MCF 10A (cell line): ENCODE measurements around the gene ACSL5. TPM values are rescaled to one million over a fixed set of nuclear protein-coding genes. Genes with fewer than 3 reads are reported as not detected.

Source experiments
- BruUV-seq: library from RNA; stranded (reverse); fragments of 400-500 nt; replicated peaks from 2 replicates; lab custom pipeline; 2021; lab: Mats Ljungman, UMichigan
- CTCF ChIA-PET: fragments of 300-600 bp; sonication (Branson Sonifier 250); formaldehyde crosslinking; extraction: SDS; loops from one replicate; lab custom pipeline; 2021; ENCODE audit warnings: antibody characterized with exemption, inconsistent platforms; lab: Yijun Ruan, JAX
- POLR2A ChIA-PET: fragments of 300-600, 350-650 bp; sonication (Branson Sonifier 250); formaldehyde crosslinking; extraction: SDS; loops from one replicate; lab custom pipeline; 2020; ENCODE audit warnings: antibody characterized with exemption, inconsistent platforms; lab: Yijun Ruan, JAX
- DNase-seq: peaks from one replicate; pipeline ENCODE4 v3.0.0-alpha.2; 2018; ENCODE audit not compliant: unreplicated experiment
- H3K27ac Mint-ChIP-seq: one replicate; pipeline ENCODE4 v1.8.0; 2022; ENCODE audit warnings: mild to moderate bottlenecking, low read depth, mixed read lengths; ENCODE audit not compliant: unreplicated experiment
- H3K27me3 Mint-ChIP-seq: one replicate; pipeline ENCODE4 v1.8.0; 2022; ENCODE audit warnings: mixed read lengths; ENCODE audit not compliant: insufficient read depth, unreplicated experiment
- H3K36me3 Mint-ChIP-seq: one replicate; pipeline ENCODE4 v1.8.0; 2022; ENCODE audit warnings: mild to moderate bottlenecking, moderate library complexity, mixed read lengths; ENCODE audit not compliant: insufficient read depth, unreplicated experiment
- H3K4me1 Mint-ChIP-seq: one replicate; pipeline ENCODE4 v1.8.0; 2022; ENCODE audit warnings: mixed read lengths; ENCODE audit not compliant: insufficient read depth, unreplicated experiment
- H3K4me3 Mint-ChIP-seq: one replicate; pipeline ENCODE4 v1.8.0; 2022; ENCODE audit warnings: mild to moderate bottlenecking, moderate library complexity, mixed read lengths; ENCODE audit not compliant: unreplicated experiment
- H3K9me3 Mint-ChIP-seq: one replicate; pipeline ENCODE4 v1.8.0; 2022; ENCODE audit warnings: mixed read lengths; ENCODE audit not compliant: unreplicated experiment
- CTCF ChIP-seq: fragments of 200-600 bp; IDR thresholded peaks from one replicate; pipeline ENCODE4 v1.8.0; 2022; ENCODE audit warnings: antibody characterized with exemption, mild to moderate bottlenecking; ENCODE audit not compliant: unreplicated experiment
- intact Hi-C: fragments of 100-400 bp; cut with micrococcal nuclease; formaldehyde crosslinking; loops from 2 replicates; pipeline ENCODE4 v1.14.1; 2022
- total RNA-seq: library from RNA; stranded (reverse); gene quantifications from 2 replicates; pipeline ENCODE4 v1.2.3, GENCODE V29; 2022

ACSL5 gene
- total RNA-seq, 1 experiment from 2014 or later, result 0.68 TPM

GRCh38 chr10:112421731-112422130 is 47.8 kb downstream of the ACSL5 start:
- ChIA-PET POLR2A (interaction anchor here (0.7 to 1.0 kb wide), 2 partner anchors 61 to 252 kb away, joined by 3 read pairs; no protein-coding TSS in a partner anchor), CTCF (interaction anchor here (0.7 to 2.9 kb wide), 4 partner anchors 13 to 1200 kb away, joined by 3 to 17 read pairs (median 3); no protein-coding TSS in a partner anchor)
- no peaks in the 10 kb centered on the region for H3K4me1 Mint-ChIP-seq

GRCh38 chr10:112424651-112425050 is 50.7 kb downstream of the ACSL5 start:
- Mint-ChIP-seq H3K27ac (no peak overlapping the region), H3K4me3 (no peak overlapping the region), H3K9me3 (no peaks in the 10 kb centered on the region), H3K36me3 (peaks cover 13% of the 10 kb centered on the region), H3K4me1 (no peaks in the 10 kb centered on the region), H3K27me3 (no peaks in the 10 kb centered on the region)
- intact Hi-C loops, result no loop called here
- BruUV-seq, result no TSS peak
- ChIA-PET CTCF (interaction anchor here (1.5 to 2.8 kb wide), 3 partner anchors 11 to 111 kb away, joined by 3 to 17 read pairs (median 4); no protein-coding TSS in a partner anchor), POLR2A (interaction anchor here (1.2 to 1.4 kb wide), 2 partner anchors 8 to 252 kb away, joined by 3 to 4 read pairs; no protein-coding TSS in a partner anchor)
- TF ChIP-seq CTCF, result no peak
- no peak for DNase-seq

More at GRCh38 chr10:112421731-112422130, 47.8 kb downstream of the ACSL5 start:
- Mint-ChIP-seq H3K4me3 (no peak overlapping the region), H3K36me3 (peaks cover 6% of the 10 kb centered on the region), H3K9me3 (no peaks in the 10 kb centered on the region), H3K27ac (no peak overlapping the region), H3K27me3 (no peaks in the 10 kb centered on the region)
- BruUV-seq, result no TSS peak
- DNase-seq, result no peak
- intact Hi-C loops, result no loop called here
- no peak for TF ChIP-seq CTCF

GRCh38 chr10:112426111-112426510 is 52.2 kb downstream of the ACSL5 start:
- intact Hi-C loops, result no loop called here
- no peak for DNase-seq
- ChIA-PET CTCF (interaction anchor here (0.7 to 2.8 kb wide), 6 partner anchors 9 to 112 kb away, joined by 3 to 17 read pairs (median 4); no protein-coding TSS in a partner anchor), POLR2A (interaction anchor here (0.6 to 1.0 kb wide), 2 partner anchors 14 to 63 kb away, joined by 4 read pairs; no protein-coding TSS in a partner anchor)
- TF ChIP-seq CTCF, result no peak
- BruUV-seq, result no TSS peak
- Mint-ChIP-seq H3K4me3 (no peak overlapping the region), H3K4me1 (no peaks in the 10 kb centered on the region), H3K9me3 (no peaks in the 10 kb centered on the region), H3K36me3 (peaks cover 28% of the 10 kb centered on the region), H3K27me3 (no peaks in the 10 kb centered on the region), H3K27ac (no peak overlapping the region)

- Mint-ChIP-seq H3K4me1 (no peaks in the 10 kb centered on the region), H3K4me3 (no peak overlapping the region), H3K27ac (no peak overlapping the region), H3K36me3 (peaks cover 47% of the 10 kb centered on the region), H3K27me3 (no peaks in the 10 kb centered on the region), H3K9me3 (no peaks in the 10 kb centered on the region)
- CTCF ChIA-PET, result interaction anchor here (0.5 to 1.1 kb wide), 5 partner anchors 11 to 1067 kb away, joined by 3 to 4 read pairs (median 4); no protein-coding TSS in a partner anchor
- POLR2A ChIA-PET, result interaction anchor here (0.9 kb wide), 1 partner anchor 93 kb away, joined by 3 read pairs; no protein-coding TSS in a partner anchor
- no peak for TF ChIP-seq CTCF
- BruUV-seq, result no TSS peak
- intact Hi-C loops, result no loop called here
- DNase-seq, result no peak
Observed at GRCh38 chr10:112429147-112429546, 55.2 kb downstream of the ACSL5 start.
